Thyroid gland (tissue), 4 donors: ENCODE data around the gene GPAM. TPM values are rescaled to one million over a fixed set of nuclear protein-coding genes. Genes with fewer than 3 reads are reported as not detected.
A peak's percentile ranks its signal among the peaks of the same experiment; 100 is the strongest.

ENCODE experiments used
- DNase-seq, 2 donors: peaks; one replicate each; pipeline ENCODE4 v3.0.0-alpha.2; 2019
- H3K27ac ChIP-seq, 3 donors: fragments of 200-600 bp; sonication (generic); 1 replicate in 2 of 3; 2 replicates in 1 of 3; pipeline ENCODE4 v1.5.1; 2016 to 2019; ENCODE audit warnings: mild to moderate bottlenecking in 1 of 3, moderate library complexity in 1 of 3
- H3K27me3 ChIP-seq: fragments of 200-600 bp; sonication (generic); one replicate; pipeline ENCODE4 v1.5.1; 2019
- H3K36me3 ChIP-seq, 2 donors: fragments of 200-600 bp; sonication (generic); one replicate each; pipeline ENCODE4 v1.5.1; 2016 to 2019
- H3K4me1 ChIP-seq, 2 donors: fragments of 200-600 bp; sonication (generic); one replicate each; pipeline ENCODE4 v1.5.1; 2017 to 2019
- H3K4me3 ChIP-seq, 3 donors: fragments of 200-600 bp; sonication (generic); replicated peaks in 1 of 3; 1 replicate in 2 of 3; 2 replicates in 1 of 3; pipeline ENCODE4 v1.5.1; 2016; ENCODE audit warnings: mild to moderate bottlenecking in 1 of 3
- H3K9me3 ChIP-seq: fragments of 200-600 bp; sonication (generic); one replicate; pipeline ENCODE4 v1.5.1; 2017
- POLR2A ChIP-seq, 2 donors: fragments of 450-650 bp; IDR thresholded peaks; one replicate each; pipeline ENCODE4 v1.6.1; 2017; ENCODE audit warnings: antibody characterized with exemption in 2 of 2, mild to moderate bottlenecking in 2 of 2, moderate library complexity in 1 of 2
- WGBS, 2 donors: methylation state at CpG; one replicate each; pipeline ENCODE4 v1.1.5; 2017; 5-methylcytosine and 5-hydroxymethylcytosine counted together
- intact Hi-C: fragments of 100-400 bp; cut with DNase I; formaldehyde crosslinking; loops from one replicate; pipeline ENCODE4 v1.15.1; 2023
- total RNA-seq, 4 donors: library from RNA; depleted of rRNA; stranded (reverse); fragments of >200 nt; gene quantifications; one replicate each; pipeline ENCODE4 v1.2.3, GENCODE V29; 2016
- TF ChIP-seq, protein P1 (sequence below), 6 experiments: fragments of 200-600 bp in 3 of 6; fragments of 450-650 bp in 3 of 6; sonication (generic) in 3 of 6; IDR thresholded peaks; one replicate each; pipeline ENCODE4 v1.5.1; 2016 to 2019; ENCODE audit warnings: antibody characterized with exemption in 6 of 6, mild to moderate bottlenecking in 2 of 6, inconsistent platforms in 1 of 6, moderate library complexity in 1 of 6

Gene GPAM
- total RNA-seq, 4 donors from 2014 or later: 29.2 to 58.0 (median 40.8) TPM

DNA sequence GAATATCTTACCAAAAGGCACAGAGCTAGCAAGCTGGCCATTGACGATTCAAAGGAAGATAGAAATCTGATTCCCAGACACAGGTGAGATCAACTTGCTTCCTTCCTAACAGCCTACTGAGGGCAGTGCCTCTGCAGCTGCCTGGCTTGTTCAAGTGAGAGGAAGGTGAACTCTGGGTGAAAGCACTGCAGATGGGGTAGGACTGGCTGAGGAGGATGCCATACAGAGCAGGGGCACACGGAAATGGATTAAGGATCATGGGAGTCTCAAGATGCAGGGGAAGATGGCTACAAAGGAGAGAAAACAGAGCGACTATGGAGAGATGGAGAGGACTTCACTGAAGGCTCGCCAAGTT is 34.4 kb upstream of the GPAM start:
- DNase-seq: no peak
- TF ChIP-seq, protein P1, sequence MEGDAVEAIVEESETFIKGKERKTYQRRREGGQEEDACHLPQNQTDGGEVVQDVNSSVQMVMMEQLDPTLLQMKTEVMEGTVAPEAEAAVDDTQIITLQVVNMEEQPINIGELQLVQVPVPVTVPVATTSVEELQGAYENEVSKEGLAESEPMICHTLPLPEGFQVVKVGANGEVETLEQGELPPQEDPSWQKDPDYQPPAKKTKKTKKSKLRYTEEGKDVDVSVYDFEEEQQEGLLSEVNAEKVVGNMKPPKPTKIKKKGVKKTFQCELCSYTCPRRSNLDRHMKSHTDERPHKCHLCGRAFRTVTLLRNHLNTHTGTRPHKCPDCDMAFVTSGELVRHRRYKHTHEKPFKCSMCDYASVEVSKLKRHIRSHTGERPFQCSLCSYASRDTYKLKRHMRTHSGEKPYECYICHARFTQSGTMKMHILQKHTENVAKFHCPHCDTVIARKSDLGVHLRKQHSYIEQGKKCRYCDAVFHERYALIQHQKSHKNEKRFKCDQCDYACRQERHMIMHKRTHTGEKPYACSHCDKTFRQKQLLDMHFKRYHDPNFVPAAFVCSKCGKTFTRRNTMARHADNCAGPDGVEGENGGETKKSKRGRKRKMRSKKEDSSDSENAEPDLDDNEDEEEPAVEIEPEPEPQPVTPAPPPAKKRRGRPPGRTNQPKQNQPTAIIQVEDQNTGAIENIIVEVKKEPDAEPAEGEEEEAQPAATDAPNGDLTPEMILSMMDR (IDR thresholded peaks at IDR 0.05): no peak
- TF ChIP-seq POLR2A (IDR thresholded peaks at IDR 0.05): no peak
- no peak overlapping the region for H3K4me3 ChIP-seq
- no peaks in the 10 kb centered on the region for H3K36me3 ChIP-seq
- H3K27me3 ChIP-seq: no peaks in the 10 kb centered on the region
- H3K27ac ChIP-seq: no peak overlapping the region
- H3K4me1 ChIP-seq: peaks cover 9 to 27% of the 10 kb centered on the region in 2 donors
- H3K9me3 ChIP-seq: no peaks in the 10 kb centered on the region
- intact Hi-C loops: no loop called here
- WGBS, 2 donors: 63 to 73% methylated on average over 4 of the region's 4 CpGs

DNA sequence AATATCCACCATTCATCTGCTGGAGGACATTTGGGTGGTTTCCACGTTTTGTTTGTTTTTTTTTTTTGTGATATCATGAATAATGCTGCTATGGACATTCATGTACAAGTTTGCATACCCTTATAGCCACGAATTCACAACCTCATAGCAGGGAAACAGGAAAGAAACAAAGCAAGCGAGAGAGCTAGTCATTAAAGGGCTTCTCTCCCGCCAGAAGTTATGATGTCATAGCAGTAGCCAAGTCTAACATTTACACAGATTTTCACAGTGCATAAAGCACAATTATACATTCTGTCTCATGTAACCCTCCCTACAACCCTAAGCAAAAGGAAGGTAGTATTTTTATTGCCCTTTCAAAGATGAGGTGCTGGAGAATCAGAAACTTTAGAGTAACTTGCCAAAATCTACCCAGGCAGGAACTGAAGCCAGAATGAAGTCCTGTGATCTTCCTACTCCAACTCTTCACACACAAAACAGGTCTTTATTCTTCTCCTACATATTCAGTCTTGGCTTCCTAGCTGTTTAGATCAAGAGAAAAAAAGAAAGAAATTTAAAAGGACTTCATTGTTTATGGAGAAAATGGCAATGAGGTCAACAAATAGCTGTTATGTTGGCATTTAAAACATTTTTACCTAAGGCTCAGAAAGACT is 33.9 kb upstream of the GPAM start:
- intact Hi-C loops: no loop called here
- TF ChIP-seq POLR2A (IDR thresholded peaks at IDR 0.05): no peak
- TF ChIP-seq, protein P1 (IDR thresholded peaks at IDR 0.05): no peak
- 67 to 71% methylated on average over 4 of the region's 4 CpGs for WGBS, 2 donors

DNA sequence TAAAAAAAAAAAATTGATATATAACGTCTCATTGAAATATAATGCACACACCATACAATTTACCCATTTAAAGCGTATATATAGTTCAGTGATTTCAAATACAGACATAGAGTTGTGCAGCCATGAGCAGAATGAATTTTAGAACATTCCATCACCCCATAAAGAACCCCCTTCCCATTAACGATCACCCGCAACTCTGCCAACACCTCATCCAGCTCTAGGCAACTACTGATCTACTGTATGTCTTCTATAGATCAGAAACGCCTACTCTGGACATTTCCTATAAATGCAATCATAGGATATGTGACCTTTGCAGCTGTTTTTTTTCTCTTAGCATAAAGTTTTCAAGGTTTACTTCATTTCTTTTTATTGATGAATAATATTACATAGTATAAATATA is 33.4 kb upstream of the GPAM start:
- no peaks in the 10 kb centered on the region for H3K9me3 ChIP-seq
- no peak for DNase-seq
- intact Hi-C loops: no loop called here
- 92% methylated on average over 5 of the region's 5 CpGs for WGBS, 2 donors
- no peak overlapping the region for H3K4me3 ChIP-seq
- H3K4me1 ChIP-seq: peaks cover 9 to 22% of the 10 kb centered on the region in 2 donors
- H3K27ac ChIP-seq: peak overlapping the region in 1 of 3 donors; percentile 56
- no peaks in the 10 kb centered on the region for H3K27me3 ChIP-seq
- TF ChIP-seq POLR2A (IDR thresholded peaks at IDR 0.05): no peak
- no peaks in the 10 kb centered on the region for H3K36me3 ChIP-seq

More for the DNA sequence above, 33.9 kb upstream of the GPAM start:
- no peaks in the 10 kb centered on the region for H3K36me3 ChIP-seq
- no peaks in the 10 kb centered on the region for H3K27me3 ChIP-seq
- no peaks in the 10 kb centered on the region for H3K9me3 ChIP-seq
- H3K4me1 ChIP-seq: peaks cover 9 to 22% of the 10 kb centered on the region in 2 donors
- no peak overlapping the region for H3K27ac ChIP-seq
- H3K4me3 ChIP-seq: no peak overlapping the region
- no peak for DNase-seq

DNA sequence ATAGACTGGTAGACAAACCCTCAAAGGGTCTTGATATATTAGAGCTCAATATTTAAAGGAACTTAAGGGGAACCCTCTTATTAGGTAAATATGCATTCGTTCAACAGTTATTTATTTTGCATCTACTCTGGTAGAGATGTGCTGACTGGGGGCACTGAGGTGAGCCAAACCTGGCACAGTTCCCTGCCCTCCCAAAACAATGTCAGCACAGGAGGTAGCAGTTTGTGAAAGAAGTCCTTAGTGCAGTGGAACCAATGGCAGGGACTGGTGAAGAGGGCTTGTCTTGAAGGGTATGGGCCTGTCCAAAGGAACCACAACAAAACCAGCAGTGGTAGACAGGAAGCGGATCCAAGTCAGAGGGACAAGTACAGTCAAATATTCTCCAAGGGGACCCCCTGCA is 32.6 kb upstream of the GPAM start:
- no peak for TF ChIP-seq POLR2A (IDR thresholded peaks at IDR 0.05)
- TF ChIP-seq, protein P1 (IDR thresholded peaks at IDR 0.05): no peak
- intact Hi-C loops: no loop called here
- Histone ChIP-seq H3K36me3 (no peaks in the 10 kb centered on the region), H3K27me3 (no peaks in the 10 kb centered on the region), H3K4me3 (no peak overlapping the region), H3K4me1 (peaks cover 9 to 22% of the 10 kb centered on the region in 2 donors), H3K9me3 (no peaks in the 10 kb centered on the region), H3K27ac (peak overlapping the region; percentile 56 to 67 (median 64))
- WGBS, 2 donors: 36 to 40% methylated on average over 2 of the region's 2 CpGs
- peak; percentile 88 to 89 for DNase-seq

DNA sequence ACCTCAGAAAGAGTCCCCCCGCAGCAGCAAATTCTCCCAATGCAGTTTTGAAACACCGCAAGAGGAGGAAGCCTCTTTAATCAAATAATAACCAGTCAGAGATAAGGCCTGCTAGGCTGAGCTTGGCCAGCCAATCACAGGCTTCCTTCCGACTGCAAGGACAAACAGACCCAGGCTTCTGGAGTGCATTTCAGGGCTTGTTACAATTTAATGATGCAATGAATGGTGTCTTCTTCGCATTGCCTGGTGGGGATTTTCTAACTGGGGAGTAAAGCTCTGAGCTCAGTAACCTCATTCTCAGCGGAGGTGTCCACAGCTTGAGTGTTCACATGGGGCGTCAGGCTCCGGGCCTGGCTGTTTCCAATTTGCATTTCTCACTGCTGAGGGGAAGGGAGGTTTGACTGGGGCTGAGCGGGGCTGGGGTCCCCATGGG is 31.8 kb upstream of the GPAM start:
- intact Hi-C loops: no loop called here
- TF ChIP-seq POLR2A (IDR thresholded peaks at IDR 0.05): no peak
- TF ChIP-seq, protein P1 (IDR thresholded peaks at IDR 0.05): no peak
- Histone ChIP-seq H3K36me3 (no peaks in the 10 kb centered on the region), H3K27me3 (no peaks in the 10 kb centered on the region), H3K4me3 (no peak overlapping the region), H3K4me1 (peaks cover 9 to 30% of the 10 kb centered on the region in 2 donors), H3K27ac (peak overlapping the region in 1 of 3 donors; percentile 67), H3K9me3 (no peaks in the 10 kb centered on the region)
- WGBS, 2 donors: 78 to 82% methylated on average over 8 of the region's 8 CpGs
- no peak for DNase-seq
